ENCODE measurements around the gene GSG1L.
"Not testable (repeated sequence)": the region's sequence is repeated elsewhere in the genome, so short reads cannot be mapped to it uniquely, and the experiment has no call there.

GSG1L gene

DNA sequence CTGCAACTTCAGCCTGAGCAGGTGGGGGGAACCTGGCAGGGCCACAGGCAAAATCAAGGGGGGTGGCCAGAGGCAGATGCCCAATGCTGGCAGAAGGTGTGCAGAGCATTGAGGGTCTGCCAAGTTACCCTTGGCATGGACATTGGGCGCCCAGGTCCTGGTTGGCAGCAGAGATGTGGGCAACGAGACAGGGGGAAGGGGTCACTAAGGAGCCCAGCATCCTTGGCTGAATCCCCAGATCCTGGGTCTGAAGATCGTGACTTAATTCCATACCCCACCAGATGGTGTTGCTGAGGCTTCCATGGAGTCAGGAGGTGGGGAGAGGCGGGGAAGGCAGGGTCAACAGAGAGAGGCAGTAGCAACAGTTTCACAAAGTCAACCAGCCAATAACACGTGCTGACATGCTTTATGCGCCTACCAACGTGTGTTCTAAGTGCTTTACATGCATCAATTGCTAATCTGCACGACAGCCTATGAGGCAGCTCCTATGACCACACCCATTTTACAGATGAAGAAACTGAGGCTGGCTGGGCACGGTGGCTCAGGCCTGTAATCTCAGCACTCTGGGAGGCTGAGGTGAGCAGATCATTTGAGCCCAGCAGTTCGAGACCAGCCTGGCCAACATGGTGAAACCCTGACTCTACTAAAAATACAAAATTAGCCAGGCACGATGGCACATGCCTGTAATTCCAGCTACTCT, 83.3 kb downstream of the GSG1L start:
- no peak for DNase-seq (ENCODE audit: low read depth)

DNA sequence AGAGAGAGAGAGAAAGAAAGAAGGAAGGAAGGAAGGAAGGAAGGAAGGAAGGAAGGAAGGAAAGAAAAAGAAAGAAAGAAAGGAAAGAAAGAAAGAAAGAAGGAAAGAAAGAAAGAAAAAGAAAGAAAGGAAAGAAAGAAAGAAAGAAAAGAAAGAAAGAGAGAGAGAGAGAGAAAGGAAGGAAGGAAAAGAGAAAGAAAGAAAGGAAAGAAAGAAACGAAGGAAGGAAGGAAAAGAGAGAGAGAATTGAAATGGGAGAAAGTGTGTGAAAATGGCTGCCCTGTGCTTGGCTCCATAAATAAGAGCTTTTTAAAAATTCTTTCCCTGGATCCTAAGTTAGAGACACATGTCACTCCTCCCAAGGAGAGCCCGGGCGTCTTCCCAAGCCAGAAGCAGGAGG, 83.8 kb downstream of the GSG1L start:
- DNase-seq (ENCODE audit: low read depth), result not testable (repeated sequence)

DNA sequence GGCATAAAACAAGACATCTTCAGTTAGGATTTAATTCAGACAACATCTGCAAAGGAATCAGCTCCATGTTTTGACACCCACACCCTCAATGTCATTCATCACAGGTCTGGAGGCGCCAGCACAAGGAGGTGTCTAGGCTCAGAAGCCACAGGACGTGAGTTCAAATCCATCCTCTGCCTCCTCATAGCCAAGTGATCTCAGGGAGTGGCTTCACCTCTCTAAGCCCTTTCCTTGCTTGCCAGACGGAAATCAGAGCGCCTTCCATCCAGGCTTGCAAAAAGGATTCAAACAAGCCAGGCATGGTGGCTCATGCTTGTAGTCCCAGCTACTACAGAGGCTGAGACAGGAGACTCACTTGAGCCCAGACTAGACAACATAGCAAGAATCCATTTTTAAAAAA, 84.6 kb downstream of the GSG1L start:
- DNase-seq (ENCODE audit: low read depth), result no peak

DNA sequence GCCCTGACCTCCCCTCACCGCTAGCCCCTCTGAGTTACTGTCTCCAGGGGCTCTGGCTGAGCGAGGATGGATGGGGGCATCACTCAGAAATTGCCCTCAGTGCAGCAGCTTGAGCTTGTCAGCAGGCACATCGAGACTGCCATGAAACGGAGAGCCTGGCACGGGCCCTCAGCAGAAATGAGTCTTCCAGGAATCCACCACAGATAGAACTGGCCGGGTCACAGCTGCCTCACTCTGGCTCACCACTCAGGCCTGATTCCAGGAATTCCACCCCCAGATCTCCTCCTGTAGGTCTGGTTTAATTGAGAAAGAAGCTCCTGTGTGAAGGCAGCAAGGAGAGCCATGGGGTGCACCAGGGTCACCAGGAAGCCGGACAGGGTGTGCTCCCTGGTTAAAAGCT, 85.5 kb downstream of the GSG1L start:
- DNase-seq (ENCODE audit: low read depth), result no peak

DNA sequence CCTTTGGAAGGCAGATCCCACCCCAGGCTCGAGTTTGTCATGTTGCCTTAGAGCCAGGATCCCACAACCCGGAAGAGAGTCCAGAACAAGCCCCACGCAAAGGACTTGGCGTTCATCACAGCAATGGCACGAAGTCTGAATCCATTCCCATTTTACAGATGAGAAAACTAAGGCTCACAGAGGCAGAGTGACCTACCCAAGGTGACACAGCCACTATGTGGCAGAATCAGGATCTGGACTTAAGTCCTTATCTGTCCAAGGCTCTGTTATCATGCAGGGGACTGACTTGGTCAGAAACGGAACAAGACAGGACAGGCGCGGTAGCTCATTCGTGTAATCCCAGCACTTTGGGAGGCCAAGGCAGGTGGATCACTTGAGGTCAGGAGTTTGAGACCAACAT, 86.5 kb downstream of the GSG1L start:
- DNase-seq (ENCODE audit: low read depth), result no peak

DNA sequence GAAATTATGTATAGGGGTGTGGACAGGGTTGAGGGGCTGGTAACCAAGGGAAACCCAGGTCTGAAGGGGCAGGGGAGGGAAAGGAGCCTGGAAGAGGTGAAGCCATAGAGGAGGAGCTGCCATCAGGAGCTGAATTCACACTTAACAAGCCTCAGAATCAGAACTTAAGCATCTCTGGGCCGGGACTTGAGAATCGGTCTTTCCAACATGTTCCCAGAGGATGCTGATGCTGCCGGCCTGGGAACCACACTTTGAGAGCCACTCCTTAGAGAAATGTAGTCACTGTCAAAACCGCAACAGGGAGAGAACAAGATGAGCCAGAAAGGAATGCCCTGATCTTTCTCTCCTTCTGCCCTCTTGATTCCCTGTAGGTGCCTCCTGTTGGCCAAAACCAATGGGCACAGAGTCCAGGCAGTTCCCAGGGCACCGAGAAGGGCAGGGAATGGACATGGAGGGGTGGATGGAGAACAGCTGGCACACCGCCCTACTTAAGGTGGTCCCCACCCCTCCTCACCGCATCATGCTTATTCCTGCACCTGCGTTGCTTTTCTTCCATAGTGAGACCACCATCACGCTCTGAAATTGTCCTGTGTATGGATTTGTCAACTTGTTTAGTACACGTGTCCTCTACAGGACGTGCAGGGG, 88.5 kb downstream of the GSG1L start:
- DNase-seq (ENCODE audit: low read depth), result no peak

DNA sequence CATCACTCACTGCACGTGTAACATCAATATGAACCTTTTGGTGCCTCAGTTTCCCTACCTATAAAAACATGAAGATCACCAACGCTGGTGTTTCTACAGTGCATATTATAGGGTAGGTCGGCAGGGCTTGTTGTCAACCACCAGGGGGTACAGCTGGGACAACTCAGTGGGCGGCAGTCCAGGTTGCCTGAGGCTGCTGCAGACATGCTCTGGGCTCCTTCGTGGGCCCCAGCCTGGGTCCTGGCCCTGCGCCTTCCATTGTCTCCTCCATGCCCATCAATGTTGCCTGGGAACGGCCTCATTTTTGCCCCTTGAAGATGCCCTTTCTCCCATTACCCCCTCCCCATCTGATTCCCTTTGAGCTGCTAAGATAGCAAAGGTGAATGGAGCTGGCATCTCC, 89.8 kb downstream of the GSG1L start:
- DNase-seq (ENCODE audit: low read depth), result no peak

DNA sequence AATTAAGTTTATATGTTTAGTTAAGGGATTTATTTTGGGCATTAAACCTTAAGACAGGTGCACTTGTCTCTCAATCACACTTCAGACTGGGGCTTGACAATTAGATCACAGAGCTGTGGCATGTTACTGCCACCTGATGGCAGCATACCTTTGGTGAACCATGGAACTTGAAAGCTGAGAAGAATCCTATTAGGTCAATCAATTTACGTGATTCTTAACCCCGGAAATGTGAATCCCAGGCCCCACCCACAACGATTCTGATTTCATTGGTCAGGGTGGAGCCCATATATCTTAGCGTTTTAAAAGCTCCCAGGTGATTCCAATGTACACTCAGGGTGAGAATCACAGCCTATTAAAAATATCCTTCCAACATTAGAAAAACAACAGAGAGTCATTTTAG, 91.0 kb downstream of the GSG1L start:
- peak; percentile 11 for DNase-seq (ENCODE audit: low read depth)

DNA sequence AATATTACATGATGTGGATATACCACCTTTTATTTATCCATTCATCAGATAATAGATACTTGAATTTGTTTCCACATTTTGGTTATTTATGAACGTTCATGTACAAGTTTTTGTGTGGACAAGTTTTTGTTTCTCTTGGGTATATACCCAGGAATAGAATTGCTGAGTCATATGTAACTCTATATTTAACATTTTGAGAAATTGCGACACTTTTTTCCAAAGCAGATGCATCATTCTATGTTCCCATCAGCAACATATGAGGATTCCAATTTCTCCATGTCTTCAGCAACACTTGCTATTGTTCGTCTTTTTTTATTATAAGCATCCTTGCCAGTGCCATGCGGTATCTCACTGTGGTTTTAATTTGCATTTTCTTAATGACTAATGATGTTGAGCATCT, 93.9 kb downstream of the GSG1L start:
- peak; percentile 16 for DNase-seq (ENCODE audit: low read depth)

DNA sequence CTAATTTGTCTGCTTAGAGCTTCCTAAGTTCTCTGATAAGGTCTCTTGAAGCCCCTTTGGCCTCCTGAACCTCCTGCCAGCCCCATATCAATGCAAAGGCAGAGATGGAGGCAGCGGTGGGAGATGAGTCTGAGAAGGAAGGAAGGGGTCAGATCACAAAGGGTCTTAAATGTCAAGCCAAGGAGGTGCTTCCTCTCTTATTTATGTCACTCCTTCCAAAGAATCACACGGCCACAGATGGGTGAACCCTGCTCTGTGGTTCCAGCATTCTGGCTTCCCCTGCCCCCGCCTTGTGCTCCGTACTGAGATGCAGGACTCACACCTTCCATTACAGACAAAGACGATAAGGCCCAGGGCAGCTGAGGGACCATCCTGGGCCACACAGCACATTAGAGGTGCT, 96.3 kb downstream of the GSG1L start:
- DNase-seq (ENCODE audit: low read depth), result no peak

DNA sequence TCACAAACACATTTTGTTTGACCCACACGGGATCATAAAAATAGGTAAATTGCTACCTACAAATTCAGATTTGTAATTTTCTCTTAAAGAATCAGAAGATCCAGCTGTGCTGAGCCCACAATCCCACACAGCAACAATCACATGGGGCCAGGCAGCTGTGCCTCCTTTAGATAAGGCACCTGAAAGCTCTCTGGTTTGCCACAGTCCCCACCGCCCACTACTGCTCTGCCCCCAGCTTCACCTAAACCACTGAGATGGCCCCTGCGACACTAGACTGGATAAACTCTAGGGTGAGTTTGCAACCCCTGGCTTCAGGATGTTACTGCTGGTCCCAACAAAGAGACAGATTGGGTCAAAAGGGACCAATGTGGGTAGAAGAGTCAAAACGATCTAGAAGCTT, 96.8 kb downstream of the GSG1L start:
- DNase-seq (ENCODE audit: low read depth), result no peak

DNA sequence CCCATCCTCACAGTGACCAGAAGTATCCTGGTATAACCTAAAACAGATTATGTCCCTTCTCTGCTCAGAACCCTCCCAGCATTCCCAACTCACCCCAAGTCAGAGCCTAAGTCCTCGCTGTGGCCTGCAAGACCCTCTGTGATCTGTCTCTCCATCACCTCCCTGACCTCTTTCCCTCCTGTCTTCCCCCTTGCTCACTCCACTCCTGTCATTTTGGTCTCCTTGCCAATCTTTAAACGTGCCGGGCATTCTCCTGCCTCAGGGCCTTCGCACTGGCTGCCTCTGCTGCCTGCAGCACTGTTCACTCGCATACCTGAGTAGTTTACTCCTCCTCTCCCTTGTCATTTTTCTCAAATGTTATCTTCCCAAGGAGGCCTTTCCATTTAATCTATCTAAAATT, 97.7 kb downstream of the GSG1L start:
- DNase-seq (ENCODE audit: low read depth), result no peak

DNA sequence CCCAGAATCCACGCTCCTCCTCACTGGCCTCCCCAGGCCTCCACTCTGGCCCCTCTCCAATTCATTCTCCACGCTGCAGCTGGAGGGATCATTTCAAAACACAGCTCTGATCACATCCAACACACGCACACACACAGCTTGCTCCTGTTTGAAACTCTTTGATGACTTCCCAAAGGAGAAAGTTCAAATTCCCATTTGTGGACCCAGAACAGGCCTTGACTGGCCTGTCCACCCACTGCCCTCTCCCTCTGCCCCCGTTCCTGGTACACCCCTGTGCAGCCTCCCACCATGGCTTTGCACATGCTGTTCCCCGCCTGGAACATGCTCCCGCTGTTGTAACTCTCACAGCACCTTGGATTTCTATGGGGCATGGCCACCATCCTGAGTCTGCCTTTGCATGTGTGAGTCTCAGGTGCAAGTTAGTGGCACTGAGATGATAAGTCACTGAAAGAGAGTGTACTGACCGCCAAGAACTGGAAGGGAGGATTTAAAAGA, 100.0 kb downstream of the GSG1L start:
- no peak for DNase-seq (ENCODE audit: low read depth)

DNA sequence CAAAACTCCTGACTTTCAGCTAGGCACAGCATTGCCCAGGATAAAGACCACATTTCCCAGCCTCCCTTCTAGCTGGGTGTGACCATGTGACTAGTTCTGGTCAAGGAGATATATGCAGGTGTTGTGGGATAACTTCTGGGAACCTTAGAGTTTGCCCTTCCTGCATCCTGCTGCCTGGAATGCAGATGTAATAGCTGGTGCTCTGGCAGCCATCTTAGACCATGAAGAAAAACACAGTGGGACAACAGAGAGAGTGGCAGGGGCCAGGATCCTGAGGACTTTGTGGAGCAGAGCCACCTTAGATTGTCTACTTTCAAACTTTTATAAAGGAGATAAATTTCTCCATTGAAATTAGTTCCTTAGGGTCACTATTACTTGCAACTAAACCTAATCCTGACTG, 101.3 kb downstream of the GSG1L start:
- DNase-seq (ENCODE audit: low read depth), result no peak

DNA sequence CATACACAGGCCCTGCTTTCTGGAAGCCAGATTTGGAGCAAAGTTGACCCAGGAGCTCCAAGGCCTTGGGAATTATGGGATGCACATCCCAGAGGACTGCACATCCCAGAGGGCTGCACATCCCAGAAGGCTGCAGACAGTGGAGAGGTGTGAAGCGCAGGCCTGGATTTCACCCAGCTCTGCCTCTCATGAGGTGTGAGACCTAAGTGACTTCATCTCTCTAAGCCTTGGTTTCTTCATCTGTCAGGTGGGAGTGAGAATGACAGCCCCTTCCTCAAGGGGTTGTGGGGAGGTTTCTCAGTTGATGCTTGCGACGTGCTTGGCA, 102.3 kb downstream of the GSG1L start:
- no peak for DNase-seq (ENCODE audit: low read depth)

DNA sequence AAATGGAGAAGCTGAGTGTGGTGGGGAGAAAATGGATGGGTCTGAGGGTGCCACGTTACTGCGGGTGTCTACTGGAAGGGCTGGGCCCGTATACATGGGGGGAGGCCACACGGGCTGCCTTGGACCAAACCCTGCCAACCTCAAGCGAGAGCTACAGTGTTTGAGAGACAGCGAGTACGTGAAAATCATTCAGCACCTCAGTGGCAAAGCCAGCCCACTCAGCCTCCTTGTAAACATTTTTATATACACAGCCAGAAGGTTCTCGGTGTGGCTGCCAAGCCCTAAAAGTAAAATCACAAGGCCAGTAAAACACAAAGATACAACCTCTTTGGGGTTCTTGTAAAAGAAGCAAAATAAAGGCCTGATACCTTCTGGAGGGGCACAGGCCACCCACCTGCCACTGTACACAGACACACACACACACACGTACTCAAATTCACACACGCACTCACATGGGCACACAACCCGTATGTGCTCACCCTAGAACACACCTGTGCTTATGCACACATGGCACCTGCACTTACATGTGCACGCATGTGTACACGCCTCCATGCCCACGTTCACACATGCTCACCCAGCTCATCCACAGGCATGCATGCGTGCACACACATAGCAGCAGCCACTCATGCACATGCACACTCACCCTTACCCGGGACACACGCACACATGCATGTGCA, 102.8 kb downstream of the GSG1L start:
- DNase-seq (ENCODE audit: low read depth), result no peak

DNA sequence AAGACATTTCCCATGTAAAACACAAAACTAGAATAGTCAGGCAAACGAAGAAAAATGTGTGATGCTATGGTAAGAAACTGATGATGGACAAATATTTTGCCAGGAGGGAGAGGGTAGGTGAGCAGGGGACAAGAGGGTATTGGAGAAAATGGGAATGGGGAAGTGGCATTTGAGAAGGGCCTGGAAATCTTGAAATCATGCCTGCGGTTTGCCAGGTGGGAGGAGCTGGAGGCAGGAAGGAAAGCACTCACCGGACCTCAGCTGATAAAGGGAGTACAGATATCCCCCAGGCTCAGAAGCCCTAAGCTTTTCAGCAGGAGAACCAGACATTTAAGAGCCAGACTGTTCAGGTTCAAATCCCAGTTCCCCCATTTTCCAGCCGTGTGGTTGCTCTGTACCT, 103.6 kb downstream of the GSG1L start:
- DNase-seq (ENCODE audit: low read depth), result no peak

DNA sequence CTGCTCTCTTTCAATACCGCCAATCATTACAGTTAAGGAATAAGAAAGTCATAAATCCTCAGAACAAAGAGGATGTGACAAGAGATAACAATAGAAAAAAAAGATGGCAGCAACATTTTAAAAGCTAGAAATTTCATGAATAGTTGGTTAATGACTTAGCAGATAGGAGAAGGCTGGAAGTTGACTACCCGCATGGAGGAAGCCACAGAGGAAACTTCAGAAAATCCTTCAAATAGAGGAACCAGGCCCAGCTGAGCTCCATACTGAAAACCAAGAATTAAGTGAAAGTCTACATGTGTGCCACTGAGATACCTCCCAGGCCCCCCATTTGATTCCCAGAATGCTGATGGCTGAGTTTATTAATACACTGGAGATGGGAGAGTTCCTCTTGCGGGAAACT, 109.3 kb downstream of the GSG1L start:
- DNase-seq (ENCODE audit: low read depth), result no peak

DNA sequence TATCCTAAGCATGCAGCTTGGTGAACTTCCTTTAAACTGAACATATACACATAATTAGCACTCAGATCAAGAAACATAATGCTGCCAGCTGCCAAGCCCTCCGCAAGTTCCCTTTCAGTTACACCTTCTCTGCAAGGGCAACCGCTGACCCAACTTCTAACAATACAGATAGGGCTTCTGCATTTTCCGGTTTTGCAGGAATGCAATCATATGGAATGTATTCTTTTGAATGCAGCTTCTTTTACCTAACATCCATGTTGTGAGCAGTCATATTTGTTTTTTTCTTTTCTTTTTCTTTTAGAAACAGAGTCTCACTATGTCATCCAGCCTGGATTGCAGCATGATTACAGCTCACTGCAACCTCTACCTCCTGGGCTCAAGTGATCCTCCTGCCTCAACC, 110.7 kb downstream of the GSG1L start:
- DNase-seq (ENCODE audit: low read depth), result no peak

DNA sequence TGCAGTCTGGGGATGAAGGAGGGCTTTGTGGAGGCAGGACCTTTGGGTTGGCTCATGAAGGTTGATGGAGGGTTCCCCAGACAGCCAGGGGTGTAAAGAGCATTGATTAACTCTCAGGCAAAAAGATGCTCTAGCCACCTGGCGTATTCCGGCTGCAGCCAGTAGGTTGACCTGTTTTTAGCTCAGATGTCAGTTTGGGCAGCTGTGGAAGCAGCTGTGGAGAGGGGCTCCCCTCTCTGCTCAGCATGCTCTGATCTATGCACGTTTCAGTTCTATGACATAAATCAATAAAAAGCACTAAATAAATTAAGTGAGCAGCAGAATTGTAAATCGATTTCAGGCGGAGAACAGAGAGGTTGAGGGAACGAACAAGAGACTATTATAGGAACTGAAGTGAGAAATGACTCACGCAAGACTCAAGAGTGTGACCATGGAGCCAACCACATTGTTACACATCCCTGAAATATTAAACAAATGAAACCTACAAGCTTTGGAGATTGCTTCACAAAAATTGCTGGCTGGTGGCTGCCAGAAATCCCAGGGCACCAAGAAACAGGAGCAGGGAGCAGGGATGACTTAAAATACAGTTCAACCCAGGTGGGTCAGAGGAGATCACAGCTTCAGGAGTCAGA, 111.9 kb downstream of the GSG1L start:
- peak; percentile 18 for DNase-seq (ENCODE audit: low read depth)

DNA sequence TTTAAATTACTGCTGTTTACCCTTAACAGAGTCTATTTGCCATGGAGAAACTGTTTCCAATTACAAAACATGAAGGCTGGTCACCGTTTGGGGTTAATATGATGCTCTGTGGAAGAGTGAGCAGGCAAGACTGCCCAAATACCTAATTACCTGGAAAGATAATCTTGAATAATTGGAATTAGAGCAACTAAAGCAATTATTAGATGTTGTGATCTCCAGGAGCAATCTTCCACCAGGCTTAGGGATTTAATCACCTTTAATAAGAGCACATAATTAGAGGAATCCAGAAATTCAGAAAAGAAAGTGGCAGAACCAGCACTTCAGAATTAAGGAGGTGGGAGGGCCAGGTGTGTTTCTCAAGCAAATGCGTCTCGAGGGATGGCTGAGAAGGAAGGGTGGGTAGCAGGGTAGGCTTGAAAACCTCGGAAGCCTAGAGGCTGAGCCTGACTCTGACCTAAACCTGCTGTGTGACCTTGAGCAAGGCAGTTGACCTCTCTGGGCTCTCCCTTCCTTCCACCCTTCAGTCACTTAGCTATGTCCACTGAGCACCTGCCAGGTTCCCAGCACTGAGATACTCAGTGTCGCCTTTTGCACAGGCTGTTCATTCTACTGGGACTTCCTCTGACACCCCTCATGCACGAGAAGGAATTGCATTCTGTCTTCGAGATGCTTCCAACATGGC, 113.2 kb downstream of the GSG1L start:
- DNase-seq (ENCODE audit: low read depth), result no peak

DNA sequence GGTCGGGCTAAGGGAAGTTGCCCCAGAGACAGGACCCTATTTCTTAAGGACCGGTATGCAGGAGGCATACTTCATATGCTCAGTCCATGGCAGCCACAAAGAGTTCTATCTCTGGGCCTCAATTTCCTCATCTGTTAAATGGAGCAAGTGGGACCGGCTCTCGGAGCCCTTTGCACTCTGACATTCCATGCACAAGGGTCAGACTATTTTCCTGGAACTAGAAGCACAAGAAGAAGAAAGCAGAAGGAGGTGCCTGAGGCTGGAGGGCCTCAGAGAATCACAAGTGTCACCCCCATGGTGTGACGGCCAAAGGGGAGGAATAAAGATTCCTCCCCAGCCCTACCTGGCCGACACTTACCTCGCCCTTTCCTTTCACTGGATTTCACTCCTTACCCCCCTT, 115.8 kb downstream of the GSG1L start:
- DNase-seq (ENCODE audit: low read depth), result no peak

All from amniotic epithelial cell (primary cell).